ENCODE measurements around the gene TMEM86B. TPM values are rescaled to one million over a fixed set of nuclear protein-coding genes. Genes with fewer than 3 reads are reported as not detected.
A peak's percentile ranks its signal among the peaks of the same experiment; 100 is the strongest.

TMEM86B gene
- total RNA-seq, 1 donor from 2014 or later, result 1.8 TPM

GRCh38 chr19:55257461-55258420 is 29.2 kb upstream of the TMEM86B start:
- no peak for ATAC-seq

- no peak for ATAC-seq
These were observed 28.2 kb upstream of the TMEM86B start for GRCh38 chr19:55256562-55257460.

GRCh38 chr19:55255618-55256423 is 27.3 kb upstream of the TMEM86B start:
- ATAC-seq, result no peak

GRCh38 chr19:55254625-55254977 is 26.0 kb upstream of the TMEM86B start:
- no peak for ATAC-seq

- no peak for ATAC-seq
These were observed 25.5 kb upstream of the TMEM86B start for GRCh38 chr19:55253842-55254624.

GRCh38 chr19:55252760-55253663 is 24.4 kb upstream of the TMEM86B start:
- ATAC-seq, result no peak

GRCh38 chr19:55251341-55252081 is 22.9 kb upstream of the TMEM86B start:
- ATAC-seq, result peak; percentile 59

- ATAC-seq, result no peak
These were observed 21.9 kb upstream of the TMEM86B start for GRCh38 chr19:55250262-55251036.

GRCh38 chr19:55249841-55250240 is 21.3 kb upstream of the TMEM86B start:
- no peak for ATAC-seq

GRCh38 chr19:55248704-55249103 is 20.1 kb upstream of the TMEM86B start:
- no peak for ATAC-seq

GRCh38 chr19:55248166-55248675 is 19.7 kb upstream of the TMEM86B start:
- ATAC-seq, result no peak

- peak; percentile 43 for ATAC-seq
These were observed 19.1 kb upstream of the TMEM86B start for GRCh38 chr19:55247621-55248099.

- ATAC-seq, result no peak
These were observed 18.2 kb upstream of the TMEM86B start for GRCh38 chr19:55246462-55247451.

- no peak for ATAC-seq
These were observed 16.8 kb upstream of the TMEM86B start for GRCh38 chr19:55245236-55245904.

- ATAC-seq, result no peak
These were observed 15.6 kb upstream of the TMEM86B start for GRCh38 chr19:55244004-55244680.

- ATAC-seq, result no peak
These were observed 14.0 kb upstream of the TMEM86B start for GRCh38 chr19:55242517-55242916.

All from esophagus mucosa (tissue), 1 donor.